Inflammatory macrophage (primary cell): ENCODE results near the gene NRG3.

Experiments
- DNase-seq, 2 donors: peaks; one replicate each; pipeline ENCODE4 v3.0.0-alpha.2; 2020 to 2022
- total RNA-seq, 18 experiments: gene quantifications; one replicate each; lab custom pipeline; 2026; ENCODE audit warnings: mixed read lengths in 6 of 18, inconsistent platforms in 2 of 18; lab: John Stamatoyannopoulos, UW

NRG3 gene
- total RNA-seq = 0 to 0.25 (median 0) reads per million in 18 experiments

GRCh38 chr10:81874875-81875466 is at the start of gene NRG3:
Gene NRG3, plus strand, starts transcription at chr10:81875194.
- DNase-seq = no peak

DNA sequence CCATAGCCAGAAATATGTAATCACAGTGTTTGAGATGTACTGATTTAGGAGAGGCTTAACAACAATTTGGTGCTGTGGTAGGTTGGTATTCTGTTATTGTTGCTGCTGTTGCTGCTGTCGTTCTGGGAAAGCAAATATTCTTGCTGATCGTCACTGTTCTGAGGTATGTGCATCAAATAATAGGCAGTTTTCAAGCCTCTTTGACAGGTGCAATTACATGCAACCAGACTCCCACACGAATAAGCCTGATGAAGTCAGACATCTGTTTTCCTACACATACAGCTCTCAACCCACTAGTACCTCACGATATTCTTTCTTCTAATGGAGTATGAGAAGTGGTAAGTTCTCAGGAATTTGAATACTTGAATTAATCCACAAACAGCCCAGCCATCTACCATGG is 46.7 kb upstream of the NRG3 start:
- DNase-seq = no peak

GRCh38 chr10:81831060-81831459 is 43.9 kb upstream of the NRG3 start:
- no peak for DNase-seq

DNA sequence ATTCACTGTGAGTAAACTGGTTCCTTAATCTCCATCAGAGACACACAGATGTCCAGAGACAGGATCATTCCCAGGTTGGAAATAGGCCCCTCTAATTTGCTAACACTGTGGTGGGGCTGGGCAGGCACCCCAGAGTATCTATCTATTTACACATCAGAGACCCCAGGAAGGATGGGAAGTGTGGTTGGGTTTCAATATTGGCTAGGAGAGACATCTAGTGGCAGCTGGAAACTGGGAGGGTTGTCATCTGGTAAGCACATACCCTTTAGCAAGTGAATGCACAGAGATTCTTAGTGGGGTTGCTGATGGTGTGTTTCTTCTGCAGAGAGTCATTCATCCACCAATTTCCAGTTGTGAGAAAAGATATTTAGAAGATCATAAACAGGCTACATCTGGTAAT is 36.0 kb upstream of the NRG3 start:
- DNase-seq = no peak

GRCh38 chr10:81843042-81843441 is 32.0 kb upstream of the NRG3 start:
- DNase-seq = no peak

- DNase-seq = no peak
Observed at GRCh38 chr10:81847675-81848074, 27.3 kb upstream of the NRG3 start.

- no peak for DNase-seq
Observed at GRCh38 chr10:81848514-81848913, 26.5 kb upstream of the NRG3 start.

- DNase-seq = no peak
Observed at GRCh38 chr10:81848931-81849330, 26.1 kb upstream of the NRG3 start.

GRCh38 chr10:81862596-81862995 is 12.4 kb upstream of the NRG3 start:
- no peak for DNase-seq

DNA sequence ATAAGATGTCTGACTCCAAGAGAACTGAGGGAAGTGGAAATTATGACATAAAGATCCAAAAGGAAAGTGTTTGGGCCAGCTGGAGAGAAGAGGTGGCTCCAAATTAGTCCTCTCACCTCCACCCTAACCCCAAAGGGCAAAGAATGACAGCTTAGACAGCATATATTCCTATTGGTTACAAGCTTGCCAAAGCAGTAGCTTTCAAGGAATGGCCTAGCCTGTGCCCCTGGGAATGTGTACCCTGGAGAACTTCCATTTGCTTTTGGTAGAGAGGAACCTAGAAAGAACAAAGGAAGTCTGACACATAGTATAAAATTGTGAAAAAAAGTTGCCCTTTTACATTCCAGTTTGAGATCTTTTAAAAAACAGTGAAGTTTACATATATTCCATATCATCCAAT is 11.2 kb upstream of the NRG3 start:
- DNase-seq = no peak

DNA sequence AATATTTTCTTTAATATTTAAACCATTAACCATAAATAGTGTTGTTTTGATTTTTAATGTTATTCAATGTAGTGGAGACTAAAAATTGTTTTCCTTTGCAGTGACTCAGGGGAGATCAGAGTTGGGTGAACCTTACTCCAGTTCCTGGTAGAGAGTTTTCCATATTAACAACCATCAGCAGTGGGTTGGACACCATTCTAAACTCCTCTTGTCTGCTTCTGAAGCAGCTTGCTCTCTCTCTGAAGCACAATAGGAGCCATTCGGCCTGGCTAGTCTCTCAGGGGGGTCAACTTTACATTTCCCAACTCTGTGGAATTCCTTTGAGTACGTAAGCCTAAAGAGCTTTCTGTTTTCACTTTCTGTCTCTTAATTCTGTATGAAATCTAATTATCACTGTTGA is 9.4 kb upstream of the NRG3 start:
- DNase-seq = no peak

DNA sequence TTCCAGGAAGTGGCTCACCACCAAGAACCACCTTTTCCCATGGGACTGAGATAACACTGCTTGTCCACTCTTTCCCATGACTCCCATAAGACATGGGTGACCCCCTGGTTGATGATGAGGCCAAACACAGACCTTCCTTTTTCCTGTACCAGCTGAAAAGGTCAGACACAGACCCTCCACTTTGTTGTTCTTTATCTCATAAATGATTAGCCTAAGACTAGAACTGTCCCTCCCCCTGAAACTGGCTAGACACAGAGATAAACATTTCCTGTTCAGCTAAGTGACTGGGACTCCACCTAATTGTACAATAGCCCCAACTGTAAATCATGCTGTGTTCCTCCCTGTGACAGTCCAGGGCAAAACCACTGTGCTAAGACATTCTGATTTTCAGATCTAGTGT is 8.2 kb upstream of the NRG3 start:
- no peak for DNase-seq

DNA sequence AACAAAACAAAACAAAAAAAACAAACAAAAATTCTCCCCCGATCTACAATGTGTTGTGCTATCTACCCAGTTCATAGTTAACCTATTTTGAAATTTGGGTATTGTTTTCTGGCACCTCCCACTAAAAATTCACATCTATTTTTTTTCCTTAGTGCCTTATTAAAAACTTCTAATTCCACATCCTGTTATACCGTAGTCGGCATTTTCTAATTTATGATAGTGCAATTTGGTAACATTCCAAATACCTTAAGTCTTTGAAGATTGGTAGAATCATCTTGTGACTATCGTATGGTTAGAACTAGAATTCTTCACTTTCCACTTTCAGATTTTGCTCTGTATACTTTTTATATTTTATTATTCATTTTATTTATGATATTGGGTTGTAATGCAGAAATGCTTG is 4.5 kb upstream of the NRG3 start:
- no peak for DNase-seq

DNA sequence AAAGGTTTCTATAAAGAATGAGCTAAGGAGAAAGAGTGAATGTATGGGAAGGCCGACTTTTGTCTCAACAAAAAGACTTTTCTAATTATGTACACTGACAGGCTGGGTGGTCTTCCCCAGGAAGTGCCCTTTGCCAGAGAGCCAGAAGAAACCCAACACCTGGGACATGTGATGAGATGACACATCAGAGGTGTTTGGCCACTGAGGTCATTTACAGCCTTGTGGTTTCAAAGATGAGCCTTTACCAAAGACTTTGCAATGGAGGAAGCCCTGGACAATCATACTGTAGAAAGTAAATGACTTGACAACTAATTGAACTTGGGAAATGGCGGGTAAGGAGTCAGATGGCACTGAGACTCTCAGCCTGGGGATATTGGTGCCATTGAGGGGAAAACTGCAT is 3.4 kb upstream of the NRG3 start:
- no peak for DNase-seq

DNA sequence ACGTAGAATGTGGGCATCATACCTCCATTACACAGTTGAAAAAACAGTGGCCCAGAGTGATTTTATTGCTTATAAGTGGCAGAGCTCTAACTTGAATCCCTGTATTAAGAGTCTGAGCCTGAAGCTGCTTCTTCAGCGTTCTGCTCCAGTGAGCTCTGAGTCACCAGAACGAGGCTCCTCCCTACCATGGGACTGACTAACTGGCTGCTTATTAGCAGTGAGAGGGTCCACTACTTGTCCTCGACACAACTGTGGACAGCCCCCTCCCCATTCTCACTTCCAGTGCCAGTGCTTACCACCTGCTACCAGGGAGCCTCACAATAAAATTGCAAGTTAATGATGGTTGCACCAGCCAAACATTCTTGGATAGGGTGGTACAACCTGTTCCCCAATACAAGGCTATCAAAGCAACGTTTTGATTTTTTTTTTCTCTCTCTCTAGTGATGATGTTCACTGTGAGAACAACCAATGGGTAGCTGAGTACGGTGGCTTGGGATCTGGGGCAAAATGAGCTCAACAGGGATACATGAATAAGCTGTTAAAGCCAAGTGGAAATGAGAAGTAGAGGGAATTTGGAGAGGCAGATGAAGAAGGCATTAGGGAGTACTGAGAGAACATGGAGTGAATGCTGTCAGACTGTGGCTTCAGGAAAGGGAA is 2.7 kb upstream of the NRG3 start:
- no peak for DNase-seq

DNA sequence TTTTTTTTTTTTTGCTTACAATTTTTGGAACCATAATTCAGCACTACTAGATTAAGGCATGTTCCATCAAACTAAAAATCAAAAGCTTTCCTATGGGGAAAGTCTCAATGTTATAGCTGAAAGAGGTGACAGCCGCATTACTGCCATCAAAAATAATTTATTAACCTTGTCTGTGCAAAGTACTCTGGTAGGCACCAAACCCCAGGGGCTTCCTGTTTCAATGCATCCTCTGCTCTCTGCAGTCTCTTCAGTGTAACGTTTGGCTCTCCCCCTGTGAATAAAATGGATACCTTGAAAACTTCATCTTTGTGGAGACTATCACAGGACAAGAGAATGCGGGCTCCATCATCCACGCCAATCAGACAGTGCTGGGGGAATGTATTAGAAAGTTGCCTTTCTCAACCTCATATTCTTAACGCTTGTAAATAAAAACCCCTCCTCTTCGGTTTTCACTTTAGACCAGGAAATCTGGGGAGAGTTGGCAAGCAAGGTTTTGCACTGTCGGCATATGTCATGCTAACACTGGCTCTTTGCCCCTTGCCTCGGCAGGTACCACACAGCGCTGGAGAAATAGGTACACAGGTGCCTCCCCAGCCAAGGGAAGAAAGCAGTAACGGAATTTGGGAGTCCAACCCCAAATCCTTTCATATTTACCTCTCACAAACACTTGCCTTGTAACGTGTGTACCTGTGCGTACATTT is 1.6 kb upstream of the NRG3 start:
- no peak for DNase-seq

DNA sequence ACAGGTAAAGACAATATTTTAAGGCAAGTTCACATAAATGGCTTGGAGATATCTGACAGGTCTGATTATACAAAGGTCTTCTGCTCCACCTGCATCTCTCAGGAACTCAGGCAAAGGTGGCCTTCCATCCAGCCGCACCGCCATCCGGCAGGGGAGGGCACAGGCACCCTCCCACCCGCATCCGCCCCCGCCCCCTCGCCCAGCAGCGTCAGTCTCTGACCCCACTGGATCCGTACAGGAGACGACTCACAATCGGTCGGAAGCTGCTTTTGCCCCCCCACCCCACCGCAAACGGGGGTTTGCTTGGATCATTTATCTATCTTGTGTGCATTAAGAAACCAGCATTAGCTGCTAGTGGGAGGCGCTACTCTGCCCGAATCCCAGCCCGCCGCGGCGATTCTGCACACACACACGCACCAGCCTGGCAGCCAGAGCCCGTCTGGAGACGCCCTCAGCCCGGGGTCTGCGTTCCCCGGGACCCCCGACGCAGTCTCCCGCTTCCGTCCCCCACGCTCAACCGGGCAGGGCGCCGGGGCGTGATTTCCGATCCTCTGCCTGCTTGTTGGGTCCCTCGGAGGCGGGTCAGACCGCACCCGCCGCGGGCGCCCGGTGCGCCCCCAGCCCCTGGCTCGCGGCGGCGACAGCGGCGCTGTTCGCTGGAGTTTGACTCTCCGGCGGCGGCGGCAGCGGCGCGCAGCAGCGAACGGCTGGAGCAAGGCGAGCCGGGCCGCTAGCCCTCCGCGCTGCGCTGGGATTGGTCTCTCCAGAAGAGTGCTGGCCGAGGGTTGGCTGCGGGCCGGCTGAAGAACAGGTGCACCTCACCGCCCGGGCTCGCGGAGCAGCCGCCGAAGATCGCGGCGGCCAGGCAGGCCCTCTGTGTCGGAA is 820 bp upstream of the NRG3 start:
- no peak for DNase-seq

GRCh38 chr10:81875467-81876252 is 666 bp downstream of the NRG3 start:
- DNase-seq = no peak

DNA sequence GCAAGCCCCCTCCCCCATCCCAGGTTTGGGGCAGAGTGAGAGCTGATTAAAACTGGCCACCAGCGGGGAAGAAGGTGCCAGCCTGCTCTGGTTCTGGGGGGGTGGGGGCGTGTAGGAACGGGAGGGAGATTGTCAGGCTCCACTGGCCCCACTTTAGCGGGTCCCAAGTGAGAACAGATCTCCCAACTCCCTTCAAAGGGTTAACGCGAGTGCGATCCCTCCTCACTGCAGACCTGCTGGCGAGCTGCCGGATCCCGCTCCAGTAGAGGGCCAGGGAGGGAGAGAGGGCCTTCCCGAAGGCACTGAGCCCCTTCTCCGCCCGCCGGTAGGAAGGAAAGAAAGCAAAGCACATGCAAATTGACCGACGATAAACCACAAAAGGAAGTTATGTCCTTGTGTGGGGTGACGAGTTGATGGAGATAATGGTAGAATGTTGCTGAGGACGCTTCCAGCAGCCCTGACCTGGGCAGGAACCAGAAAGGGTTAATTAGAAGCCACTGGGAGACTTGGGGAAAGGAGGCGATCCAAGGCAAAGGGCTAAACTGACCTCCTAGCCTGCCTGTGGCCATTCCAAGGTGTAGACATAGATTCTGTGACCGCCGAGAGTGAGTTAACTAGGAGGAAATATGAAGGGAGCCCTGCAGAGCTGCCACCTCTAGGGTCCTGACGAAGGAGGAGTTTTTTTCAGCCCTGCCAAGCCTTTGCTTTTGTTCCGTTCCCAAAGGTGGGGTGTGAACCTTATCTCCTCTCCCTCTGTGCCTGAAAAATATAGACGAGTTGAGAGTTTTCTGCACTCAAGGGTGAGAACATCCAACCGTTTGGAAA is 1.5 kb downstream of the NRG3 start:
- DNase-seq = no peak

DNA sequence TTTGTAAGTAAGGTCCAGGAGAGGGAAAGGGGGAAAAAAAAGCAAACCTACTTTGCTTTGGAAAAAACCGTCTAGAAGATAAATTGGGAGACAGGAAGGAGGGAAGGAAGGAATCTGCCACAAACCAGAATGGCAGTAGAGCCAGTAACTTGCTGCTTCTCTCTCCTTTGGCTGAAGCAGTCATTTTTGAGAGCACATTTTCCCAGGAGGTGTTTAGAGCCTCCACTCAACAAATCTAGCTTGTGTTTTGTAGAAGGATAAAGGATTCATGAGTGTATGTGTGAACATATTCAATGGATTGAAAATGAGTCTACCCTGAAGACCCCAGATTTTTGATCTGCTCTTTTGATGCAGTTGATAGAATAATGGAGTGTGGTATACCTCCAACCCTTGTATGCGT is 2.6 kb downstream of the NRG3 start:
- no peak for DNase-seq

GRCh38 chr10:81882011-81882410 is 7.0 kb downstream of the NRG3 start:
- no peak for DNase-seq
